Heart left ventricle (tissue), 16 donors: ENCODE measurements around the gene CDK2AP2. TPM values are rescaled to one million over a fixed set of nuclear protein-coding genes. Genes with fewer than 3 reads are reported as not detected.

Source experiments
- ATAC-seq, 4 donors: fragments of 200-7000 bp; cut with Tn5 transposase; one replicate each; pipeline ENCODE4 v1.9.1; 2020 to 2022; ENCODE audit warnings: moderate library complexity in 4 of 4, mild to moderate bottlenecking in 3 of 4, moderate number of reproducible peaks in 1 of 4
- DNase-seq, 5 donors: peaks; one replicate each; pipeline ENCODE4 v3.0.0-alpha.2; 2020
- H3K27ac ChIP-seq, 12 donors: fragments of 200-600 bp; sonication (generic) in 4 of 12; one replicate each; pipeline versions ENCODE4 v1.5.0 to v1.8.0; 2016 to 2022; ENCODE audit warnings: mild to moderate bottlenecking in 2 of 12
- H3K27me3 ChIP-seq, 9 donors: fragments of 200-600 bp; sonication (generic) in 2 of 9; one replicate each; pipeline versions ENCODE4 v1.5.1 to v1.8.0; 2016 to 2022; ENCODE audit warnings: mild to moderate bottlenecking in 3 of 9
- H3K36me3 ChIP-seq, 9 donors: fragments of 200-600 bp; sonication (generic) in 2 of 9; one replicate each; pipeline versions ENCODE4 v1.5.0 to v1.8.0; 2018 to 2022; ENCODE audit warnings: mild to moderate bottlenecking in 2 of 9
- H3K4me1 ChIP-seq, 12 donors: fragments of 200-600 bp; sonication (generic) in 4 of 12; one replicate each; pipeline versions ENCODE4 v1.5.0 to v1.8.0; 2016 to 2022; ENCODE audit warnings: mild to moderate bottlenecking in 3 of 12
- H3K4me3 ChIP-seq, 12 donors: fragments of 200-600 bp; sonication (generic) in 4 of 12; one replicate each; pipeline versions ENCODE4 v1.5.0 to v1.8.0; 2017 to 2022; ENCODE audit warnings: mild to moderate bottlenecking in 9 of 12, moderate library complexity in 4 of 12
- H3K9me3 ChIP-seq, 12 donors: fragments of 200-600 bp; sonication (generic) in 4 of 12; one replicate each; pipeline versions ENCODE4 v1.5.0 to v1.8.0; 2016 to 2022; ENCODE audit warnings: mild to moderate bottlenecking in 1 of 12
- POLR2A ChIP-seq, 2 donors: fragments of 450-650 bp; IDR thresholded peaks; one replicate each; pipeline ENCODE4 v1.6.1; 2017; ENCODE audit warnings: antibody characterized with exemption in 2 of 2, mild to moderate bottlenecking in 2 of 2, moderate library complexity in 2 of 2
- WGBS, 4 donors: extraction: QIAGEN DNeasy Blood & Tissue Kit in 2 of 4; methylation state at CpG; one replicate each; pipeline versions ENCODE4 v1.1.5 to v1.1.7; 2013 to 2018; 5-methylcytosine and 5-hydroxymethylcytosine counted together
- intact Hi-C, 10 donors: fragments of 100-400 bp; cut with DNase I; formaldehyde crosslinking; loops; one replicate each; pipeline versions ENCODE4 v1.11.1 to v1.14.2; 2022
- polyA plus RNA-seq, 2 donors: library from polyadenylated mRNA; stranded (reverse); fragments of 200-250 nt; gene quantifications; one replicate each; pipeline ENCODE4 v1.2.3, GENCODE V29; 2013
- total RNA-seq, 9 donors: library from RNA; depleted of rRNA in 2 of 9; stranded (reverse); fragments of >200 nt in 2 of 9; fragmentation: NEBNext Ultra II Directional in 3 of 9; extraction: Animal tissue kit (Norgen Biotek cat#: 25700) in 3 of 9; gene quantifications; one replicate each; pipeline versions ENCODE4 v1.1.0 to v1.2.4, GENCODE V29; 2016 to 2023
- TF ChIP-seq, protein P1 (sequence below), 12 donors: fragments of 200-600 bp; sonication (generic) in 4 of 12; IDR thresholded peaks; one replicate each; pipeline versions ENCODE4 v1.5.0 to v1.8.0; 2018 to 2022; ENCODE audit warnings: antibody characterized with exemption in 12 of 12, mild to moderate bottlenecking in 5 of 12
- donor health status: ischemic (EF 13 %, LVEDD 7.1; RV severe dilation, severe dysfunction).
- donor health status: healthy with polysubstance abuse.
- donor health status: DM: no; HTN: yes; CAD: no.
- donor health status: DM: no; HTN: no; CAD: no.
- donor health status: ischemic (EF 25% LVEDD 6.9; RV normal size, moderate dysfunction).
- donor health status: ischemic (EF 25% LVEDD 5.7; RV mildly dilated, moderate dysfunction).
- donor health status: healthy.
- donor health status: DM: yes; HTN: yes; CAD: no.
- donor health status: ischemic (EF 35%, LVEDD 5.7; RV mildly dilated, moderate dysfunction).
- donor health status: nonischemic (EF 11% LVEDD 7.7; RV severe dilation, severe dysfunction).
- donor health status: DM: yes; HTN: yes; CAD: no.
- donor health status: PGD.
- donor health status: ischemic (EF 29% LVEDD 5.4; RV normal size, mild dysfunction).
- donor health status: nonischemic (EF 23%, LVEDD 6.1; RV moderate dilation, normal function).

Gene CDK2AP2
- total and polyA plus RNA-seq, 11 donors: 37.0 to 461 (median 60.1) TPM

DNA sequence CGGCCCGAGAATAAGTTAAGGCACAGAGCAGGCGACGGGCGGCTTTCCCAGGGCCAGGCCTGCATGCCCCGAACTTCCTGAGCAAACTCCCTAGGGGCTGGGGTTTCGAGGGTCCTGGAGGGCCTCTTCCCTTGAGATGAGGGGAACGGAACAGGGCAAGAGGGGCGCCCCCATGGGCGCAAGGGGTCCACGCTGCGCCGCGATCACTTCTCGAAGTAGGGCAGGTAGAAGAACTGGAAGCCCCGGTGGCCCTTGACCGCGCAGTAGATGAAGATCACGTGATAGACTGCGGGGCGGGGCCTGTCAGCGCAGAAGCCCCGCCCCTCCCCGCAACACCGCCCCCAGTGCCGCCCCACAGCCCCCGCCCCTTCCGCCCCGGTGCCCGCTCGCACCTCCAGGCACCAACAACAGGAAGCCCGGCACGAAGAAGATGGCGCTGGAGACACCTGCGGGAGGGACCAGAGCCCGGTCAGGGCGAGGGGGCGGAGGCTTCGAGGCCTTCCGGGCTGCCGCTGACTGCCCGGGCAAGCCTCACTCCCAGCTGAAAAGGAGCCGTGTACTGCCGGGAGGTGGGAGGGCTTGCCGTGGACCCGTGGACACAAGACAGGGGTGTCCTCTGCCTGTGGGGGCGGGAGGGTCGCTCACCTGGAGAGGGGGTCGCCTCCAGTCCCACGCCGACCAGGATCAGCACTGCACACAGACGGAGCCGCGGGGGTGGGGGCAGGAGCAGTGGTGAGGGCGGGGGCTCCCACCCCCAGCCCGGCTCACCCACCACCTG, 43.4 kb downstream of the CDK2AP2 start:
- Histone ChIP-seq H3K27ac (peak overlapping the region; percentile 61 to 93 (median 87)), H3K36me3 (no peaks in the 10 kb centered on the region), H3K27me3 (no peaks in the 10 kb centered on the region), H3K4me1 (peaks cover 0 to 44% (median 23%) of the 10 kb centered on the region in 12 donors), H3K9me3 (no peaks in the 10 kb centered on the region), H3K4me3 (peak overlapping the region; percentile 31 to 66 (median 58))
- intact Hi-C loops: loop anchor here in 8 of 10 donors (1.0 to 10.0 kb wide), 6 partner anchors 36 to 62 kb away; partner anchors contain the start of genes PPP1CA (in 7 of the 8), TBC1D10C (in 7 of the 8), CDK2AP2 (in 1 of the 8) and PITPNM1 (in 1 of the 8)
- 13 to 32% (median 15%) methylated on average over 16 to 56 of the region's 56 CpGs for WGBS, 4 donors
- ATAC-seq (peak; percentile 42 to 82 (median 72)), DNase-seq (peak; percentile 88 to 95 (median 90))
- TF ChIP-seq, protein P1, sequence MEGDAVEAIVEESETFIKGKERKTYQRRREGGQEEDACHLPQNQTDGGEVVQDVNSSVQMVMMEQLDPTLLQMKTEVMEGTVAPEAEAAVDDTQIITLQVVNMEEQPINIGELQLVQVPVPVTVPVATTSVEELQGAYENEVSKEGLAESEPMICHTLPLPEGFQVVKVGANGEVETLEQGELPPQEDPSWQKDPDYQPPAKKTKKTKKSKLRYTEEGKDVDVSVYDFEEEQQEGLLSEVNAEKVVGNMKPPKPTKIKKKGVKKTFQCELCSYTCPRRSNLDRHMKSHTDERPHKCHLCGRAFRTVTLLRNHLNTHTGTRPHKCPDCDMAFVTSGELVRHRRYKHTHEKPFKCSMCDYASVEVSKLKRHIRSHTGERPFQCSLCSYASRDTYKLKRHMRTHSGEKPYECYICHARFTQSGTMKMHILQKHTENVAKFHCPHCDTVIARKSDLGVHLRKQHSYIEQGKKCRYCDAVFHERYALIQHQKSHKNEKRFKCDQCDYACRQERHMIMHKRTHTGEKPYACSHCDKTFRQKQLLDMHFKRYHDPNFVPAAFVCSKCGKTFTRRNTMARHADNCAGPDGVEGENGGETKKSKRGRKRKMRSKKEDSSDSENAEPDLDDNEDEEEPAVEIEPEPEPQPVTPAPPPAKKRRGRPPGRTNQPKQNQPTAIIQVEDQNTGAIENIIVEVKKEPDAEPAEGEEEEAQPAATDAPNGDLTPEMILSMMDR (IDR thresholded peaks at IDR 0.05): no peak
- TF ChIP-seq POLR2A (IDR thresholded peaks at IDR 0.05): no peak

DNA sequence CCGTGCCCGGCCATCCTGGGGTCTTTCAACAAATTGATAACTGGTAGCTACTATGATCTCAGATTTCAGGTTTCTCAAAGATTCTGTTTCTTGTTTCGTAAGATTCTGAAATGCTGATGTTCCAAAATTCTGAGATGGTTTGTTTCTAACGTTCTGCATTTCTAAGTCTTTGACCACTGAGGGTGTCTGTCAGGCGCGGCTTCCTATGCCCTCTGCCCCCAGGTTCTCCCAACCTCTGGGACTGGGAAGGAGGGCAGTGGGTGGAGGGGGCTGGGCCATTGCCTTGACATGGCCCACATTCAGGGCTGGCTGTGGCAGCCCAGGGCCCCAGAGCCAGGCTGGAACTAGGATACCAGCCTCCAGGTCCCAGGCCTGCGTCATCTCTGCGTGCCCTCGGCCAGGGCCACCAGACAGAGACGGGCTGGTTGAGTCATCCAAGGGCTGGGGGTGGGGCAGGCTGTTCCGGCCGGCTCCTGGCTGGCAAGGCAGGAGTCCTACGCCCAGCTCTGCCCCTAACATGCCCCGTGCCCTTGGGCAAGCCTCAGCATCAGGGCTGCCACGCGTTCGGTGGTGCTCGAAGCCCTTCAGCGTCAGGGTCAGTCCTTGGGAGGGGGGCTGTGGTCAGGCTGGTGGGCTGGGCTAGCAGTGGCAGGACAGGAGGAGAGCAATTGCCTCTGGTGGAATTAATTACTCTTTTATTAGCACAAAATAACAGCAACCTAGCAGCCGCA, 44.1 kb downstream of the CDK2AP2 start:
- Histone ChIP-seq H3K9me3 (no peaks in the 10 kb centered on the region), H3K4me1 (peaks cover 0 to 41% (median 20%) of the 10 kb centered on the region in 12 donors), H3K27me3 (no peaks in the 10 kb centered on the region), H3K36me3 (no peaks in the 10 kb centered on the region), H3K4me3 (peak overlapping the region; percentile 31 to 66 (median 58)), H3K27ac (peak overlapping the region; percentile 61 to 93 (median 87))
- intact Hi-C loops: loop anchor here in 5 of 10 donors (1.0 to 10.0 kb wide), 3 partner anchors 36 to 62 kb away; partner anchors contain the start of genes PPP1CA (in 3 of the 5), TBC1D10C (in 3 of the 5) and RPS6KB2 (in 1 of the 5)
- peak in 3 of 5 donors; percentile 60 to 82 (median 67) for DNase-seq
- TF ChIP-seq, protein P1 (IDR thresholded peaks at IDR 0.05): no peak
- no peak for TF ChIP-seq POLR2A (IDR thresholded peaks at IDR 0.05)
- peak in 3 of 4 donors; percentile 30 to 40 (median 38) for ATAC-seq
- WGBS, 4 donors: 69 to 93% (median 86%) methylated on average over 8 to 20 of the region's 20 CpGs

DNA sequence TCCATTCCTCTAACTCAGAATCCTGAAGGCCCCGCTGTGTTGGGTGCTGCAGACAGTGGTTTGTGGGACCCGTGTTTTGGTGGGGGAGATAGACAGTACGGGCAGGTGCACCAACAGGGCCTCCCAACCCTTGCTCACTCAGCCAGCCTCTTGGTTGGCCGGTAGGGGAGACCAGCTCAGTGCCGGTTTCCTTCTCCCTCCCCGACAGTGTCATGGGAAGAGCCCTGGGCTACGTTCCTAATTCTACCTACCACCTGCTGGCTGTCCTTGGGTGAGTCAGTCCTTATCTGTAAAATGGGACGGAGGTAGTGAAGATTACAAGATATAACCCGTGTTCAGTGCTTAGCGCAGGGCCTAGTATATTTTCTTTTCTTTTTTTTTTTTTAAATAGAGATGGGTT, 44.8 kb downstream of the CDK2AP2 start:
- no peaks in the 10 kb centered on the region for H3K36me3 ChIP-seq
- intact Hi-C loops: loop anchor here in 3 of 10 donors (10.0 kb wide), 1 partner anchor 58 kb away; the partner anchor contains the start of genes PPP1CA (in 3 of the 3) and TBC1D10C (in 3 of the 3)
- no peaks in the 10 kb centered on the region for H3K27me3 ChIP-seq
- peak overlapping the region in 2 of 12 donors; percentile 86 to 93 for H3K27ac ChIP-seq
- 91 to 94% (median 93%) methylated on average over 10 of the region's 10 CpGs for WGBS, 4 donors
- H3K9me3 ChIP-seq: no peaks in the 10 kb centered on the region
- DNase-seq (no peak), ATAC-seq (no peak)
- no peak for TF ChIP-seq POLR2A (IDR thresholded peaks at IDR 0.05)
- TF ChIP-seq, protein P1 (IDR thresholded peaks at IDR 0.05): no peak
- H3K4me1 ChIP-seq: peaks cover 0 to 39% (median 15%) of the 10 kb centered on the region in 12 donors
- no peak overlapping the region for H3K4me3 ChIP-seq
